Uterus (tissue), 4 donors: ENCODE measurements around the gene LRRC56. TPM values are rescaled to one million over a fixed set of nuclear protein-coding genes. Genes with fewer than 3 reads are reported as not detected.
A peak's percentile ranks its signal among the peaks of the same experiment; 100 is the strongest.

Experiments
- DNase-seq, 2 donors: peaks; one replicate each; pipeline ENCODE4 v3.0.0-alpha.2; 2019 to 2020
- H3K27ac ChIP-seq, 2 donors: fragments of 200-600 bp; sonication (generic); 1 replicate in 1 of 2; 2 replicates in 1 of 2; pipeline ENCODE4 v1.5.1; 2016 to 2018
- H3K27me3 ChIP-seq, 2 donors: fragments of 200-600 bp; sonication (generic); one replicate each; pipeline ENCODE4 v1.5.1; 2018 to 2019; ENCODE audit warnings: control low read depth in 1 of 2
- H3K36me3 ChIP-seq, 2 donors: fragments of 200-600 bp; sonication (generic); one replicate each; pipeline ENCODE4 v1.5.1; 2019; ENCODE audit warnings: control low read depth in 1 of 2
- H3K4me1 ChIP-seq, 2 donors: fragments of 200-600 bp; sonication (generic); one replicate each; pipeline ENCODE4 v1.5.1; 2018 to 2019; ENCODE audit warnings: control low read depth in 1 of 2
- H3K4me3 ChIP-seq, 2 donors: fragments of 200-600 bp; sonication (generic); 1 replicate in 1 of 2; 2 replicates in 1 of 2; pipeline ENCODE4 v1.5.1; 2018 to 2019; ENCODE audit warnings: mild to moderate bottlenecking in 1 of 2
- H3K9me3 ChIP-seq, 2 donors: fragments of 200-600 bp; sonication (generic); one replicate each; pipeline ENCODE4 v1.5.1; 2019; ENCODE audit warnings: control low read depth in 1 of 2
- POLR2A ChIP-seq, 2 donors: fragments of 450-650 bp; IDR thresholded peaks; one replicate each; pipeline ENCODE4 v1.6.1; 2016; ENCODE audit warnings: antibody characterized with exemption in 2 of 2, mild to moderate bottlenecking in 1 of 2, moderate library complexity in 1 of 2
- intact Hi-C: fragments of 100-400 bp; cut with DNase I; formaldehyde crosslinking; loops from one replicate; pipeline ENCODE4 v1.15.1; 2023; ENCODE audit warnings: low total_unique reads
- total RNA-seq, 4 donors: library from RNA; depleted of rRNA in 3 of 4; stranded (reverse); fragments of >200 nt in 3 of 4; gene quantifications; one replicate each; pipeline versions ENCODE4 v1.1.0 to v1.2.4, GENCODE V29; 2014 to 2023
- TF ChIP-seq, protein P1 (sequence below), 4 experiments: fragments of 200-600 bp in 2 of 4; fragments of 450-650 bp in 2 of 4; sonication (generic) in 2 of 4; IDR thresholded peaks; one replicate each; pipeline ENCODE4 v1.5.1; 2016 to 2019; ENCODE audit warnings: antibody characterized with exemption in 4 of 4, mild to moderate bottlenecking in 2 of 4, moderate library complexity in 1 of 4
- donor health status: DM: yes; HTN: yes; CAD: no.

Gene LRRC56, protein sequence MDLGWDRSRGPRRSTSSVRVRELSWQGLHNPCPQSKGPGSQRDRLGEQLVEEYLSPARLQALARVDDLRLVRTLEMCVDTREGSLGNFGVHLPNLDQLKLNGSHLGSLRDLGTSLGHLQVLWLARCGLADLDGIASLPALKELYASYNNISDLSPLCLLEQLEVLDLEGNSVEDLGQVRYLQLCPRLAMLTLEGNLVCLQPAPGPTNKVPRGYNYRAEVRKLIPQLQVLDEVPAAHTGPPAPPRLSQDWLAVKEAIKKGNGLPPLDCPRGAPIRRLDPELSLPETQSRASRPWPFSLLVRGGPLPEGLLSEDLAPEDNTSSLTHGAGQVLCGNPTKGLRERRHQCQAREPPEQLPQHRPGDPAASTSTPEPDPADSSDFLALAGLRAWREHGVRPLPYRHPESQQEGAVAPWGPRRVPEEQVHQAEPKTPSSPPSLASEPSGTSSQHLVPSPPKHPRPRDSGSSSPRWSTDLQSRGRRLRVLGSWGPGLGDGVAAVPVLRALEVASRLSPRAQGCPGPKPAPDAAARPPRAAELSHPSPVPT
- total RNA-seq = 1 to 10 TPM in 2 of 4 donors, not detected in 2; 1.7 to 1.9 TPM

DNA sequence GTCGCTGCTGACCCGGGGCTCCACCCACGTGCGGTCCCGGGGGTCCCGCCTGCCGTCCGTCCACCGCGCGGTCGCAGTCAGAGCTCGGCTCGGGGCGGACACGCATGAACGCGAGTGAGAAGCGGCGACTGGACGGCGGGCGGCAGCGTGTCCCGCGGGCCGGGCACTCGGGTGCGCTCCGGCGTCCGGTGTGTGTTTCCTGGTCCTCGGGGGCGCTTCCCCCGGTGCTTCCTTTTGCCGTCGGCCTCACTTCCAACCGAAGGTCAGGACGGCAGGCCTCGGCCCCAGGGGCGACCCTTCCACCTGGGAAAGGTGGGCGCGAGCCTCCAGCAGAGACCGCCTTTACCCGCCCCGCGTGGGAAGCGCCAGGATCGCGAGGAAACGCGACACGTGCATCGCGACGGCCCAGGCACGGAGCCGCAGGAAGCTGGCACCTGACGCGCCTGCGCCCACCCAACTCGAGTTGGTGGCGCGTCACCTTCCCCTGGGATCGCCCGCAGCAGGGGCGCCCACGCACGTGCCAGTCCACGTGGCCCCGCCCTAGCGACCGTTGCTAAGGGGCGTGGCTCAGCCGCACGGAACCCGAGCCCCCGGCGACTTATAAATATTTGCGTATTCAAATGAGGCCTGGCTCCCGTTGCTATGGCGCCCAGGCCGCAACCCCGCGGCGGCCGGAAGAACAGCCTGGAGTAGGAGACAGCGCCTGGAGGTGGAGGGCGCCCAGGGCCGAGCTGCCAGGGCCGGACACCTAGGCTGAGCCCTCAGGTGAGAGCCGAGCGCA, at the start of gene LRRC56:
TSS of gene LRRC56 (plus strand) at position 687 of the 781 bp plus-strand sequence. CDS start 3,158 bp downstream, outside the sequence.
- H3K36me3 ChIP-seq = no peaks in the 10 kb centered on the region
- TF ChIP-seq POLR2A (IDR thresholded peaks at IDR 0.05) = no peak
- TF ChIP-seq, protein P1, sequence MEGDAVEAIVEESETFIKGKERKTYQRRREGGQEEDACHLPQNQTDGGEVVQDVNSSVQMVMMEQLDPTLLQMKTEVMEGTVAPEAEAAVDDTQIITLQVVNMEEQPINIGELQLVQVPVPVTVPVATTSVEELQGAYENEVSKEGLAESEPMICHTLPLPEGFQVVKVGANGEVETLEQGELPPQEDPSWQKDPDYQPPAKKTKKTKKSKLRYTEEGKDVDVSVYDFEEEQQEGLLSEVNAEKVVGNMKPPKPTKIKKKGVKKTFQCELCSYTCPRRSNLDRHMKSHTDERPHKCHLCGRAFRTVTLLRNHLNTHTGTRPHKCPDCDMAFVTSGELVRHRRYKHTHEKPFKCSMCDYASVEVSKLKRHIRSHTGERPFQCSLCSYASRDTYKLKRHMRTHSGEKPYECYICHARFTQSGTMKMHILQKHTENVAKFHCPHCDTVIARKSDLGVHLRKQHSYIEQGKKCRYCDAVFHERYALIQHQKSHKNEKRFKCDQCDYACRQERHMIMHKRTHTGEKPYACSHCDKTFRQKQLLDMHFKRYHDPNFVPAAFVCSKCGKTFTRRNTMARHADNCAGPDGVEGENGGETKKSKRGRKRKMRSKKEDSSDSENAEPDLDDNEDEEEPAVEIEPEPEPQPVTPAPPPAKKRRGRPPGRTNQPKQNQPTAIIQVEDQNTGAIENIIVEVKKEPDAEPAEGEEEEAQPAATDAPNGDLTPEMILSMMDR (IDR thresholded peaks at IDR 0.05) = no peak
- intact Hi-C loops = no loop called here
- DNase-seq = peak; percentile 60 to 70
- H3K9me3 ChIP-seq = no peaks in the 10 kb centered on the region
- peaks cover 0 to 9% of the 10 kb centered on the region in 2 donors for H3K27me3 ChIP-seq
- peak within 1 kb of the TSS in 1 of 2 donors; percentile 14 for H3K4me3 ChIP-seq
- peaks cover 0 to 9% of the 10 kb centered on the region in 2 donors for H3K4me1 ChIP-seq
- H3K27ac ChIP-seq = no peak within 1 kb of the TSS

DNA sequence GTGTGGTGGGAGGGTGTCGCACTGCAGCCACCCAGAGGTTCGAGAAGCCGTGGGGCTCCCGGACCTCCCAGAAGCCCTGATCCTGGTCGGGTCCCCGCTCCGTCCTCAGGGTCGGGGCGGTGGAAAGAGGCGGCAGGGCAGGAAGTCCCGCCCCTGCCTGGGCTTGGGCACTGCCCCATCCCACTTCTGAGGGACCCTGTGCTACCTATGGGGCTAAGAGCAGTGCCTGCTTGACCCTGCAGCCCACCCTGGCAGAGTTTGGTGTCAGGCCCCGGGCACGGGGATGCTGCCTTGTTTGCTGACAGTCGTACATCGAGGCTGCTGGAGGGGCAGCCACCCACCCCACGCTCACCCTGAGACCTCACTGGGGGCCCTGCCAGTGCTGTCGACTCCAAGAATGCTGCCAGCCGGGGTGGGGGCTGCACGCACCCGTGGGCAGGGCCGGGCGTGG, 49.7 kb upstream of the LRRC56 start:
- Histone ChIP-seq H3K4me1 (no peaks in the 10 kb centered on the region), H3K36me3 (no peaks in the 10 kb centered on the region), H3K27ac (no peak overlapping the region), H3K9me3 (no peaks in the 10 kb centered on the region), H3K27me3 (no peaks in the 10 kb centered on the region), H3K4me3 (no peak overlapping the region)
- no peak for TF ChIP-seq POLR2A (IDR thresholded peaks at IDR 0.05)
- TF ChIP-seq, protein P1 (IDR thresholded peaks at IDR 0.05) = no peak
- intact Hi-C loops = no loop called here
- no peak for DNase-seq

DNA sequence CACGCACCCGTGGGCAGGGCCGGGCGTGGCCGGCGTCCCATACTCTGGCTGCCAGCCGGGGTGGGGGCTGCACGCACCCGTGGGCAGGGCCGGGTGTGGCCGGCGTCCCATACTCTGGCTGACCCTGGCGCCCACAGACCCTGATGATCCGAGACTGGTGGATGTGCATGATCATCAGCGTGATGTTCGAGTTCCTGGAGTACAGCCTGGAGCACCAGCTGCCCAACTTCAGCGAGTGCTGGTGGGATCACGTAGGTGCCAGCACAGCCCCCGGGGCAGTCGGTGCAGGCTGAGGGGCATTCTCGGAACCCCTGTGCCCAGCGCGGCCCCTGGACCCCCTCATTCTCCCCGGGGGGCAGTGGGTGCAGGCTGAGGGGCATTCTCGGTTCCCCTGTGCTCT, 49.3 kb upstream of the LRRC56 start:
- Histone ChIP-seq H3K27me3 (no peaks in the 10 kb centered on the region), H3K4me3 (no peak overlapping the region), H3K27ac (no peak overlapping the region), H3K9me3 (no peaks in the 10 kb centered on the region), H3K36me3 (no peaks in the 10 kb centered on the region), H3K4me1 (no peaks in the 10 kb centered on the region)
- intact Hi-C loops = no loop called here
- TF ChIP-seq POLR2A (IDR thresholded peaks at IDR 0.05) = no peak
- TF ChIP-seq, protein P1 (IDR thresholded peaks at IDR 0.05) = no peak
- no peak for DNase-seq

DNA sequence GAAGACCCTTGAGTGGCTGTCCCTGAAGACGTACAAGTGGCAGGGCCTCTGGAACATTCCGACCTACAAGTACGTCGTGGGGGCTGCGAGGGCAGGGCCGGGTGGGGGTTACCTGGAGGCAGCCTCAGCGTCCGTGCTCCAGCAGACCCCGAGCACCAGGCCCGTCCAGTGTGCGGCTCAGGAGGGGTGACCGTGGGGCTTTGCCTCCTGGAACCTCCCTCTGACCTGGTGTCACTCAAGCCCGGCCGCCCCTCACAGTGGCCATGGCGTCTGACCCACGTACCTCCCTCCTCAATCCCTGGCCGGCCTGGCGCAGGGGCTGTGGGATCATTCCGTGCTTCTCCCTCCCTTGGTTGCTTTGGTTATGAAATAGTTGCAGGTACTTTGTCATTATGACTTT, 48.7 kb upstream of the LRRC56 start:
- Histone ChIP-seq H3K27ac (no peak overlapping the region), H3K4me3 (no peak overlapping the region), H3K27me3 (no peaks in the 10 kb centered on the region), H3K4me1 (no peaks in the 10 kb centered on the region), H3K36me3 (no peaks in the 10 kb centered on the region), H3K9me3 (no peaks in the 10 kb centered on the region)
- intact Hi-C loops = no loop called here
- DNase-seq = no peak
- no peak for TF ChIP-seq POLR2A (IDR thresholded peaks at IDR 0.05)
- TF ChIP-seq, protein P1 (IDR thresholded peaks at IDR 0.05) = no peak
